Activated CD8-positive, alpha-beta memory T cell treated with anti-CD3 and anti-CD28 coated beads for 36 hours (primary cell): Measurements from ENCODE around the gene SLC24A4. TPM values are rescaled to one million over a fixed set of nuclear protein-coding genes. Genes with fewer than 3 reads are reported as not detected.

Experiments
- CTCF ChIA-PET: fragments of 350-600 bp; sonication (Branson Sonifier 250); formaldehyde crosslinking; loops from one replicate; lab custom pipeline; 2021; ENCODE audit warnings: antibody characterized with exemption; lab: Charles Lee
- POLR2A ChIA-PET: fragments of 350-600 bp; sonication (Branson Sonifier 250); formaldehyde crosslinking; loops from one replicate; lab custom pipeline; 2021; ENCODE audit warnings: antibody characterized with exemption; lab: Charles Lee
- total RNA-seq, 2 experiments: library from RNA; stranded (reverse); gene quantifications; one replicate each; pipeline ENCODE4 v1.2.3, GENCODE V29; 2021

The SLC24A4 gene
- total RNA-seq, 2 experiments from 2014 or later = not detected

- POLR2A ChIA-PET = interaction anchor here (0.6 to 1.6 kb wide), 2 partner anchors 13 to 18 kb away, joined by 3 to 8 read pairs; no protein-coding TSS in a partner anchor
- CTCF ChIA-PET = interaction anchor here (0.6 to 1.6 kb wide), 5 partner anchors 9 to 226 kb away, joined by 3 to 5 read pairs (median 4); no protein-coding TSS in a partner anchor
Observed at GRCh38 chr14:92516966-92517506, 194.1 kb downstream of the SLC24A4 start.

GRCh38 chr14:92517761-92518160 is 194.8 kb downstream of the SLC24A4 start:
- POLR2A ChIA-PET = interaction anchor here (0.5 kb wide), 1 partner anchor 25 kb away, joined by 8 read pairs; no protein-coding TSS in a partner anchor
- CTCF ChIA-PET = interaction anchor here (0.6 to 1.6 kb wide), 6 partner anchors 9 to 364 kb away, joined by 3 to 6 read pairs (median 4); no protein-coding TSS in a partner anchor

- CTCF ChIA-PET = no interaction called here
- POLR2A ChIA-PET = interaction anchor here (0.7 kb wide), 1 partner anchor 16 kb away, joined by 7 read pairs; no protein-coding TSS in a partner anchor
Observed at GRCh38 chr14:92519246-92520101, 196.5 kb downstream of the SLC24A4 start.

- POLR2A ChIA-PET = no interaction called here
- CTCF ChIA-PET = no interaction called here
Observed at GRCh38 chr14:92520102-92521057, 197.4 kb downstream of the SLC24A4 start.

GRCh38 chr14:92521058-92521415 is 198.1 kb downstream of the SLC24A4 start:
- CTCF ChIA-PET = no interaction called here
- POLR2A ChIA-PET = no interaction called here

- POLR2A ChIA-PET = no interaction called here
- CTCF ChIA-PET = interaction anchor here (1.4 kb wide), 1 partner anchor 11 kb away, joined by 4 read pairs; the partner anchor contains the start of gene RIN3
Observed at GRCh38 chr14:92523752-92524151, 200.8 kb downstream of the SLC24A4 start.

- ChIA-PET CTCF (interaction anchor here (1.4 kb wide), 1 partner anchor 12 kb away, joined by 4 read pairs; the partner anchor contains the start of gene RIN3), POLR2A (no interaction called here)
Observed at GRCh38 chr14:92524602-92525185, 201.7 kb downstream of the SLC24A4 start.

GRCh38 chr14:92525322-92526095 is 202.5 kb downstream of the SLC24A4 start:
- ChIA-PET CTCF (interaction anchor here (1.4 kb wide), 1 partner anchor 12 kb away, joined by 4 read pairs; the partner anchor contains the start of gene RIN3), POLR2A (no interaction called here)

GRCh38 chr14:92527721-92528120 is 204.8 kb downstream of the SLC24A4 start:
- POLR2A ChIA-PET = no interaction called here
- CTCF ChIA-PET = no interaction called here

- CTCF ChIA-PET = interaction anchor here (1.1 kb wide), 1 partner anchor 85 kb away, joined by 3 read pairs; no protein-coding TSS in a partner anchor
- POLR2A ChIA-PET = interaction anchor here (0.5 to 0.6 kb wide), 2 partner anchors 259 to 395 kb away, joined by 3 to 4 read pairs; no protein-coding TSS in a partner anchor
Observed at GRCh38 chr14:92528486-92529100, 205.6 kb downstream of the SLC24A4 start.

- POLR2A ChIA-PET = interaction anchor here (1.9 kb wide), 1 partner anchor 13 kb away, joined by 8 read pairs; no protein-coding TSS in a partner anchor
- CTCF ChIA-PET = interaction anchor here (1.8 kb wide), 1 partner anchor 15 kb away, joined by 5 read pairs; no protein-coding TSS in a partner anchor
Observed at GRCh38 chr14:92529903-92530302, 206.9 kb downstream of the SLC24A4 start.

- ChIA-PET POLR2A (interaction anchor here (0.6 to 1.9 kb wide), 3 partner anchors 15 to 89 kb away, joined by 5 to 8 read pairs (median 5); partner anchors contain the start of gene RIN3), CTCF (interaction anchor here (1.0 to 1.8 kb wide), 3 partner anchors 14 to 18 kb away, joined by 3 to 5 read pairs (median 4); no protein-coding TSS in a partner anchor)
Observed at GRCh38 chr14:92531106-92531873, 208.3 kb downstream of the SLC24A4 start.

GRCh38 chr14:92532490-92533163 is 209.7 kb downstream of the SLC24A4 start:
- CTCF ChIA-PET = interaction anchor here (1.5 kb wide), 1 partner anchor 15 kb away, joined by 4 read pairs; no protein-coding TSS in a partner anchor
- POLR2A ChIA-PET = no interaction called here

- ChIA-PET CTCF (interaction anchor here (0.6 to 1.0 kb wide), 3 partner anchors 48 to 155 kb away, joined by 3 read pairs; no protein-coding TSS in a partner anchor), POLR2A (interaction anchor here (0.7 kb wide), 3 partner anchors 9 to 232 kb away, joined by 3 to 9 read pairs (median 7); no protein-coding TSS in a partner anchor)
Observed at GRCh38 chr14:92534932-92535643, 212.1 kb downstream of the SLC24A4 start.

GRCh38 chr14:92536231-92536630 is 213.3 kb downstream of the SLC24A4 start:
- ChIA-PET POLR2A (interaction anchor here (0.7 kb wide), 1 partner anchor 8 kb away, joined by 9 read pairs; no protein-coding TSS in a partner anchor), CTCF (interaction anchor here (0.7 kb wide), 1 partner anchor 784 kb away, joined by 3 read pairs; no protein-coding TSS in a partner anchor)
